HG03095 (cell line): ENCODE data around the gene ALDH1B1.
A peak's percentile ranks its signal among the peaks of the same experiment; 100 is the strongest.
"Not testable (repeated sequence)": the region's sequence is repeated elsewhere in the genome, so short reads cannot be mapped to it uniquely, and the experiment has no call there.

ENCODE experiments used
- ATAC-seq: cut with Tn5 transposase; IDR thresholded peaks from one replicate; pipeline ENCODE4 v1.9.1; 2021; ENCODE audit warnings: moderate library complexity; ENCODE audit not compliant: unreplicated experiment

The ALDH1B1 gene

DNA sequence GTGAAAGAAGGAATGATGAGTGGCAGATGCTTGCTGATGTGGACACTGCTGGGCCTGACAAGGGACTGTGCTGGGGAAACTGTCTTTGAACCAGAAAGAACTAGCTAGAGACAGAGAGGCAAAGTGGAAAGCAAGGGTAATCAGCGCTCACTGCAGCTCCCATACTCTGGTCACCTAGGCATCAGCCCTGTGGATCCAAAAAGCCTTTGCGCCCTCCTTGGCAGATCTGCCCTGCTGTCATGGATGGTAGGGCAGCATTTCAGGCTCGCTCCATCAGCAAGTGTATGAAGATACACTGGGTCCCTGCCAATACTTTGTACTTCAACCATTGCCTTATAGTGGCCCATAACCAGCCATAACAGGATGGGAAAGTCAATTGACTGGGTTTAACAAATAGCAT lies 6.6 kb upstream of the ALDH1B1 start:
- ATAC-seq: no peak

- ATAC-seq: no peak
These were observed 6.1 kb upstream of the ALDH1B1 start for GRCh38 chr9:38386319-38386895.

DNA sequence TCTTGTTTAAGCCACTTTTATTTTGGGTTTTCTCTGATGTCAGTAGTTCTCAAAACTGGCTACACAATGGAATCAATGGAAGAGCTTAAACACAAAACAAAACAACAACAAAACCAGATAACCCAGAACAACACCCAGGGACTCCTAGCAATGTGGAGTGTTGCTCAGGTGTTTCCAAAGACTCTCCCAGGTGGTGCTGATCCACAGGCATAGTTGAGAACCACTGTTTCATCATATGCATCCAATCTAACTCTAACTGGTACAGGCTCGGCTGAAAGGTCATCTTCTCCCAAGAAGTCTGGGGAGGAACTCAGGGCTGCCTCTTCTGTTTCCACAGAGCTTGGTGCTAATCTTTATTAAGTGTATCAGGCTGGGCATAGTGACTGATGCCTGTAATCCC lies 5.4 kb upstream of the ALDH1B1 start:
- ATAC-seq: no peak

- ATAC-seq: no peak
These were observed 4.8 kb upstream of the ALDH1B1 start for GRCh38 chr9:38387751-38388150.

GRCh38 chr9:38388283-38389223 lies 3.9 kb upstream of the ALDH1B1 start:
- ATAC-seq: no peak

DNA sequence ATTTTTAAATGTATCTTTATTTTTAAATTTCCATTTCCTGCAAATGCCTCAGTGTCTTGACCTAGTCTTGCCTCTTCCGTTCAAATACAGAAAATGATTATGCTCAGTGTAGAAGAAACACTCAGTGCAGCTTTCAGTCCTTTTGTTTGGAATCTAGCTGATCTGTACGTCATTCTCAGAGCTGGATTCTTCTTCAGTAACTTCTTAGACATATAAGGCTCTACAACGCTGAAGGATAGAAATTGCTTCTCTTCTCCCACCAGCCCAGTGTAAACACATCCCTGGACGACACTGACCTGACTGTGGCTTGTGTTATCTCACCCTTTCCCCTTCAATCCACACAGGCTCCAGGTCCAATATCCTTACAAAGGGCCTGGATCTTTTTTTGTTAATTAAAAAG lies 3.2 kb upstream of the ALDH1B1 start:
- no peak for ATAC-seq

GRCh38 chr9:38390442-38390841 lies 2.1 kb upstream of the ALDH1B1 start:
- ATAC-seq: no peak

GRCh38 chr9:38390851-38391250 lies 1.7 kb upstream of the ALDH1B1 start:
- ATAC-seq: no peak

- ATAC-seq: no peak
These were observed 1.0 kb upstream of the ALDH1B1 start for GRCh38 chr9:38391278-38392118.

DNA sequence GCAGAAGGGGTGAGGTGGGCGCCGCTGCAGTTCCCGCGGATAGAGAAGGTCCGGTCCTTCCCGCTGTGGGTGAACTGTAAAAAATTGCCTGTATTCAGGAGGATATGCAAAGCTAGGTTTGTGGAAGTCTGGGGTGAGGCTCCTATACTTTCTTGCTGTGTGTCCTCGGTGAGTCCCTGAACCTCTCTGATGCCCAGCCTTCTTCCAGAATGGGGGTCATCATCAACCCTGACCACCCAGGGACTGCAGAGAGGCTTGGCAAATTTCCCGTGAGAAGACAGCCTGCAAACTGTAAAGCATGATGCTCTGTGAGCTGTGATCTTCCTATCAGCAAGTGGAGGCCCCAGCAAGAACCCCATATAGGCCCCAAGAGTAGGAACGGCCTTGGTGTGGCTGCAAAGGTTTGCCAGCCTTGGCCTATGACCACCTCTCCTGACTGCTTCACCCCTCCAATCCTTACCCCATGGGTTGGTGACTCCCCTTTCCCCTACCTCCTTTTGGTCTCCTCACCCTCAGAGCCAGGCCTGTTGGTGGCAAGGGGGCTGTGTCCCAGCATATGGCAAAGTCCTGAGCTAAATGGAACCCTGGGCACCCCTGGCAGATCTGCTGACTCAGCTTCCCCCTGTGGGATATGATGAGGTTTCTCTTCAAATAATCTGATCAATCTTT lies 760 bp downstream of the ALDH1B1 start:
- ATAC-seq: no peak

DNA sequence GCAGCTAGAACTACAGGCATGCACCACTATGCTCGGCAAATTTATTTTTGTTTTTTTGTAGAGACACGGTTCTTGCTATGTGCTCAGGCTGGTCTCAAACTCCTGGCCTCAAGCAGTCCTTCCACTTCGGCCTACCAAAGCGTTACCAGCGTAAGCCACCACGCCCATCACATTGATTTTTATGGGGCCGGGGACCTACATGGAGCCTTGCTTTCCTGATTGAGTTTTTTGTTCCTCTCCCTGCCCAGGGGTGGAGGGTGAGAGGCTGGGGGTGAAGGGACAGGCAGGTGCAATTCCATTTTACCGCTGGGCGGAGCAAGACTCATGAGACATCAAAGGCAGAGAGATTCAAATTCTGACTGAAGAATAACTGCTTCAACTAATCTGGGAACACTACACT lies 1.9 kb downstream of the ALDH1B1 start:
- ATAC-seq: no peak

DNA sequence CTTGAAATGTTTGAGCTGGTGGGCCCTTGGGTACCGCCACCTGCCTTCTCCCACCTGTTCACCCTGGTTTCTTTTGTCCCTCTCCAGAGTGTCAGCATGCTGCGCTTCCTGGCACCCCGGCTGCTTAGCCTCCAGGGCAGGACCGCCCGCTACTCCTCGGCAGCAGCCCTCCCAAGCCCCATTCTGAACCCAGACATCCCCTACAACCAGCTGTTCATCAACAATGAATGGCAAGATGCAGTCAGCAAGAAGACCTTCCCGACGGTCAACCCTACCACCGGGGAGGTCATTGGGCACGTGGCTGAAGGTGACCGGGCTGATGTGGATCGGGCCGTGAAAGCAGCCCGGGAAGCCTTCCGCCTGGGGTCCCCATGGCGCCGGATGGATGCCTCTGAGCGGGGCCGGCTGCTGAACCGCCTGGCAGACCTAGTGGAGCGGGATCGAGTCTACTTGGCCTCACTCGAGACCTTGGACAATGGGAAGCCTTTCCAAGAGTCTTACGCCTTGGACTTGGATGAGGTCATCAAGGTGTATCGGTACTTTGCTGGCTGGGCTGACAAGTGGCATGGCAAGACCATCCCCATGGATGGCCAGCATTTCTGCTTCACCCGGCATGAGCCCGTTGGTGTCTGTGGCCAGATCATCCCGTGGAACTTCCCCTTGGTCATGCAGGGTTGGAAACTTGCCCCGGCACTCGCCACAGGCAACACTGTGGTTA lies 3.3 kb downstream of the ALDH1B1 start:
- ATAC-seq: no peak

DNA sequence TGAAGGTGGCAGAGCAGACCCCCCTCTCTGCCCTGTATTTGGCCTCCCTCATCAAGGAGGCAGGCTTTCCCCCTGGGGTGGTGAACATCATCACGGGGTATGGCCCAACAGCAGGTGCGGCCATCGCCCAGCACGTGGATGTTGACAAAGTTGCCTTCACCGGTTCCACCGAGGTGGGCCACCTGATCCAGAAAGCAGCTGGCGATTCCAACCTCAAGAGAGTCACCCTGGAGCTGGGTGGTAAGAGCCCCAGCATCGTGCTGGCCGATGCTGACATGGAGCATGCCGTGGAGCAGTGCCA lies 3.8 kb downstream of the ALDH1B1 start:
- ATAC-seq: no peak

DNA sequence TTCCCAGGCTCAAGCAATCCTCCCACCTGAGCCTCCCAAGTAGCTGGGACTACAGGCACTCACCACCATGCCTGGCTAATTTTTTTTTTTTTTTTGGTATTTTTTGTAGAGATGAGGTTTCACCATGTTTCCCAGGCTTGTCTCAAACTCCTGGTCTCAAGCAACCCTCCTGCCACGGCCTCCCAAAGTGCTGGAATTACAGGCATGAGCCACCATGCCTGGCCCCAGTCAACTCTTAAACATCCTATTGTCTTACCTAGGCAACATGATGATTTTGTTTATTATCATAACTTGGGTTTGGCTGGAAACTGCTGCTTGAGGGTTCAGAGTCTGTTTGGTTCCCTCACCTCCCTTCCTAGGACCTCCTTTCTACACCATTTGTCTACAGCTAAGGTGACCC lies 6.7 kb downstream of the ALDH1B1 start:
- not testable (repeated sequence) for ATAC-seq

DNA sequence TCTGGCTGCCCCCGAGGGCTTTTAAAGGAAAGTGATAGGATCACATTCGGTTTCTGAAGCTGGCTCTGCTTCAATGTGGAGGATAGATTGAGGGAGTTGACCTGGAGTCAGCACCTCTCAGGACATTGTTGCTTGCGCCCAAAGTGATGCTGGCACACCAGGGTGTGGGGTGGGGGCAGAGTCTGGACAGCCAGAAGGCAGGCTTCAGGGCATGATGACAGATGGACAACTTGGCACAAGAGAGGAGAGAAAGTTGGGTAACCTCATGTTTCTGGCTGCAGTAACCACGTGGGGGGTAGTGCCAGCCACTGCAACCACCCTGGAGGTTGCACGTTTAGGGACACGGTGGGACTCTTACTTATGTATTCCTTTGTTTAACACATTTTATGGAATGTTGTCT lies 9.5 kb downstream of the ALDH1B1 start:
- no peak for ATAC-seq

DNA sequence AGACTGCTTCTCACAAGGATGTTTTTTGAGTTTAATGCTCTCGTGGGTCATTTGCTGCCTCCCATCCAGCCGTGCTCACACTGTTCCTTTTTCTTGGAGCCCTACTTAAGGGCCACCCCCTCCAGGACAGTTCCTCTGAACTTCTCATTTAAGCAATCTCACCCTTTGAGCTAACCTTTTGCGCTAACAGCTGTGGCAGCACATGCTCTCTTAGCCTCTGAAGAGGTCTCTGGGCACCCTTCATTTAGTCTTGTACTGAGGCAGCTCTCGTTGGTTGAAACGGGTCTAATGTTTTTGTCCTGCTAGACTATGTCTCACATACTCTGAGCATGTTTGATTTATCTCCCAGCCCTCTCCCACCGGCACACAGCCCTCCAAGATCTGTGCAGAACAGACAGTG lies 11.8 kb downstream of the ALDH1B1 start:
- ATAC-seq: no peak

DNA sequence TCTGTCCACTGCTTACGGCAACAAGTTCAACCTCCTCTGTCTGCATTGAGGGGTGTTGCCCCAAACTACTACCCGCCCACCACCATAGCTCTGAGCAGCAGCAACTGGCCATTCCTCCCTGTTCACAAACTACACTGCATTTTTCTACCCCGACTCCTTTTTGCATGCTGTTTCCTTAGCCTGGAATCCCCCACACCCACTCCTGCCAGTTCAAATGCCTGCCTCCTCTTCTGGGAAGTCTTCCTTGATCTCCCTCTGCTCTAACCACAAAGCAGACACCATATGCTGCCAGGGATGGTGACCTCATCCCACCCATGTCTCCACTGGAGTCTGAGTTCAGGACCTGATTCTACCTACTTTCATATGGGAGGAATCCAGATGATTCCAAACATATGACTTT lies 13.3 kb downstream of the ALDH1B1 start:
- no peak for ATAC-seq

DNA sequence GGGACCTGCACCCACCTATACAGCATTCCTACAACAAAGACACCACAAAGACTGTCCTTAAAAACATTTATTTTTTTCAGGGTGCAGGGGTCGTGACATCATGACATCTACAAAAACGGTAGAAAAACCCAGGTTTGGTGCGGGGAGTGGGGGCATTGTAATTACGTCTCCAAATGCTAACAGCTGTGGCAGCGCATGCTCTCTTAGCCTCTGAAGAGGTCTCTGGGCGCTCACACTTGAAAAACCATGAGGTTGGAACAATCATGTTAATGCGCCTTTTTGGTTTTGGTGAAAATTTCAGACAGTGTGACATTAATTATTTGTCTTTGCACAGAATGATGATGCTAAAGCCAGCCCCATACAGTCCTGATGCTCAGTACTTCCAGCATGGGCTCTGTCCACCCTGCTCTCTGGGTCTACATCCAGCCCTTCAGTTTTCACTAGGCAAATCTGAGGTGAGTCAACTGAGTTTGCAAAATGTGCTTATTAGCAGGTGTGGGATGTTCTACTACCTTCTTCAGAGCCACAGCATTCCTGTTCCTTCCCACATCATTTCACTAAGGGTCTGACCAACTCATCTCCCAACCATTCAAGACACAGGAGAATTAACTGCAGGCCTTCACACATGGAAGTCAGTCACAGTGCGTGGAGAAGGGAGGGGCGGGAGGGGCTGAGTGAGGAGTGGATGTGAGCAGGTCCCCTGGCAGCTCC lies 14.1 kb downstream of the ALDH1B1 start:
- no peak for ATAC-seq

DNA sequence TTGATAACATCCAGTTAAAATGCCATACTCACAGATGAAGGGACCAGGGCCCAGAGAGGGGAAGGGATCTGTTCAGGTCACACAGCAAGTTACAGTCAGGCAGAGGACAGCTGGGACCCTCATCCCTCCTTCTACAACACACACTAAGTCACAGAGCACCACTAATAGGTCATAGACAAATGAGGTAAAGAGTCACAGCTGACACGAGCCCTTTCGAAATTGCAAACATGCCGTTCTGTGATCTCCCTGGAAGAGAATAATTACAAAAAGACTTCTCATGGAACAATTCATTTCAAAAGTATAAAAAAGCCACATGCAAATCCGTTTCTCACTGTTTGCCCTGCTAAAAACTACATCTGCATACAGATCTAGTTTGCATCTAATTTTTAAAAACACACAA lies 16.2 kb downstream of the ALDH1B1 start:
- peak; percentile 52 for ATAC-seq

- no peak for ATAC-seq
These were observed 20.2 kb downstream of the ALDH1B1 start for GRCh38 chr9:38412751-38413150.
